GM12892 (cell line): Measurements from ENCODE around the gene LRRC45.

Experiments used
- POLR2A ChIP-seq: IDR thresholded peaks from 2 replicates; pipeline ENCODE4 v1.6.1; 2011; ENCODE audit warnings: low read depth, low read length, control low read depth
- POLR2AphosphoS5 ChIP-seq: IDR thresholded peaks from 2 replicates; pipeline ENCODE4 v1.6.1; 2011; ENCODE audit warnings: low read depth, low read length, control low read depth
- TAF1 ChIP-seq: IDR thresholded peaks from 2 replicates; pipeline ENCODE4 v1.6.1; 2011; ENCODE audit warnings: low read depth, mild to moderate bottlenecking, control low read depth, low read length, borderline replicate concordance

- no peak for TF ChIP-seq TAF1
- no peak for TF ChIP-seq POLR2A
- TF ChIP-seq POLR2AphosphoS5 = no peak
These were observed 1.2 kb upstream of the LRRC45 start for GRCh38 chr17:82021900-82022309.
